Endothelial cell of umbilical vein (primary cell): ENCODE results near the gene RHOV. TPM values are rescaled to one million over a fixed set of nuclear protein-coding genes. Genes with fewer than 3 reads are reported as not detected.

Experiments used
- BruUV-seq: library from RNA; stranded (reverse); fragments of 400-500 nt; replicated peaks from 2 replicates; lab custom pipeline; 2021; lab: Mats Ljungman, UMichigan
- CTCF ChIA-PET: fragments of 300-600, 350-600 bp; sonication (Branson Sonifier 250); formaldehyde crosslinking; loops from one replicate; lab custom pipeline; 2021; ENCODE audit warnings: antibody characterized with exemption, inconsistent platforms; lab: Charles Lee
- POLR2A ChIA-PET: fragments of 300-600, 350-600 bp; sonication (Branson Sonifier 250); formaldehyde crosslinking; loops from one replicate; lab custom pipeline; 2021; ENCODE audit warnings: antibody characterized with exemption, inconsistent platforms; lab: Charles Lee
- DNase-seq: peaks from one replicate; pipeline ENCODE4 v3.0.0-alpha.2; 2011; ENCODE audit warnings: low read depth, low spot score
- FAIRE-seq: peaks from 2 replicates; lab custom pipeline; 2011; peaks lifted over from hg19 to GRCh38; lab: Jason Lieb, UNC
- H2AFZ ChIP-seq: 2 replicates; pipeline ENCODE4 v1.6.0; 2012; ENCODE audit warnings: low read depth, low read length, control low read depth, inconsistent platforms
- H3K27ac ChIP-seq: 2 replicates; pipeline ENCODE4 v1.5.1; 2011; ENCODE audit warnings: low read depth, mild to moderate bottlenecking, control low read depth, low read length, moderate library complexity; ENCODE audit not compliant: insufficient read depth
- H3K27me3 ChIP-seq, 2 experiments: 2 replicates each; pipeline versions ENCODE4 v1.6.0 to v1.6.1; 2011; ENCODE audit warnings: low read length in 2 of 2, mixed read lengths in 1 of 2; ENCODE audit not compliant: control insufficient read depth in 2 of 2, insufficient read depth in 2 of 2
- H3K36me3 ChIP-seq, 2 experiments: 2 replicates in 1 of 2; 3 replicates in 1 of 2; pipeline ENCODE4 v1.5.1; 2011; ENCODE audit warnings: low read length in 2 of 2, mild to moderate bottlenecking in 1 of 2, moderate library complexity in 1 of 2; ENCODE audit not compliant: control insufficient read depth in 2 of 2, insufficient read depth in 2 of 2; ENCODE audit errors: extremely low read depth in 1 of 2
- H3K4me1 ChIP-seq: 3 replicates; pipeline ENCODE4 v1.5.1; 2011; ENCODE audit warnings: mild to moderate bottlenecking, low read length; ENCODE audit not compliant: control insufficient read depth, insufficient read depth; ENCODE audit errors: extremely low read depth
- H3K4me2 ChIP-seq: 2 replicates; pipeline ENCODE4 v1.6.1; 2011; ENCODE audit warnings: low read length, control low read depth, mixed read lengths; ENCODE audit not compliant: insufficient read depth
- H3K4me3 ChIP-seq, 3 experiments: fragments of 200-600 bp in 1 of 3; sonication (generic), shearing (Covaris generic) in 1 of 3; replicated peaks in 1 of 3; 2 replicates each; pipeline ENCODE4 v1.5.1; 2011 to 2016; ENCODE audit warnings: control low read depth in 3 of 3, low read length in 3 of 3, mild to moderate bottlenecking in 2 of 3, inconsistent platforms in 1 of 3, low read depth in 1 of 3, moderate library complexity in 1 of 3; ENCODE audit not compliant: insufficient read depth in 1 of 3
- H3K79me2 ChIP-seq: 2 replicates; pipeline ENCODE4 v1.6.0; 2012; ENCODE audit warnings: low read length, inconsistent platforms; ENCODE audit not compliant: control insufficient read depth, insufficient read depth
- H3K9ac ChIP-seq: replicated peaks from 2 replicates; pipeline ENCODE3; 2011; ENCODE audit warnings: low read length, control low read depth; ENCODE audit not compliant: insufficient read depth; ENCODE audit errors: extremely low read depth
- H3K9me1 ChIP-seq: replicated peaks from 3 replicates; pipeline ENCODE4 v1.6.0; 2011; ENCODE audit warnings: mild to moderate bottlenecking, low read length; ENCODE audit not compliant: control insufficient read depth, insufficient read depth; ENCODE audit errors: extremely low read depth
- H3K9me3 ChIP-seq: replicated peaks from 2 replicates; pipeline ENCODE4 v1.5.1; 2012; ENCODE audit warnings: low read length, inconsistent platforms; ENCODE audit not compliant: control insufficient read depth, insufficient read depth
- H4K20me1 ChIP-seq: replicated peaks from 2 replicates; pipeline ENCODE3; 2011; ENCODE audit warnings: mild to moderate bottlenecking, low read length; ENCODE audit not compliant: control insufficient read depth, insufficient read depth; ENCODE audit errors: extremely low read depth
- EZH2 ChIP-seq: IDR thresholded peaks from 2 replicates; pipeline ENCODE4 v1.6.1; 2012; ENCODE audit warnings: borderline replicate concordance, low read depth, mild to moderate bottlenecking, moderate library complexity, low read length, inconsistent platforms; ENCODE audit not compliant: severe bottlenecking
- FOS ChIP-seq: IDR thresholded peaks from 2 replicates; pipeline ENCODE4 v1.6.1; 2011; ENCODE audit warnings: mild to moderate bottlenecking, low read length, moderate library complexity, borderline replicate concordance; ENCODE audit not compliant: insufficient read depth
- GATA2 ChIP-seq: IDR thresholded peaks from 2 replicates; pipeline ENCODE4 v1.7.0; 2011; ENCODE audit warnings: low read depth, mild to moderate bottlenecking, moderate library complexity, mixed read lengths, low read length; ENCODE audit not compliant: insufficient read length, insufficient read depth
- JUN ChIP-seq: IDR thresholded peaks from 2 replicates; pipeline ENCODE4 v1.6.1; 2011; ENCODE audit warnings: borderline replicate concordance, low read depth; ENCODE audit not compliant: insufficient read length, insufficient read depth
- MYC ChIP-seq: IDR thresholded peaks from one replicate; pipeline ENCODE4 v1.6.1; 2011; ENCODE audit warnings: mild to moderate bottlenecking, low read depth, low read length
- POLR2A ChIP-seq: IDR thresholded peaks from 2 replicates; pipeline ENCODE4 v1.6.1; 2012; ENCODE audit warnings: low read depth, mild to moderate bottlenecking, control low read depth, low read length
- POLR2AphosphoS5 ChIP-seq: IDR thresholded peaks from 2 replicates; pipeline ENCODE4 v1.6.1; 2012; ENCODE audit warnings: low read depth, mild to moderate bottlenecking, control low read depth, low read length, moderate library complexity; ENCODE audit not compliant: insufficient read depth
- dilution Hi-C: fragments of 300-500 bp; cut with MboI; formaldehyde crosslinking; loops from one replicate; pipeline ENCODE4 v1.15.0; 2019; ENCODE audit warnings: low sequenced_read_pairs; ENCODE audit not compliant: extremely low pct_ligation_motif_present
- intact Hi-C: fragments of 100-400 bp; cut with micrococcal nuclease; formaldehyde crosslinking; loops from one replicate; pipeline ENCODE4 v1.10.0; 2022
- polyA plus RNA-seq, 4 experiments: library from polyadenylated mRNA; depleted of rRNA in 3 of 4; stranded (reverse) in 3 of 4; unstranded in 1 of 4; fragments of >200 nt; gene quantifications; 2 replicates each; pipeline versions ENCODE4 v1.2.1 to v1.2.3, GENCODE V29; 2011 to 2012; ENCODE audit warnings: missing spikeins in 1 of 4
- total RNA-seq: library from RNA; stranded (reverse); gene quantifications from 2 replicates; pipeline ENCODE4 v1.2.3, GENCODE V29; 2021
- TF ChIP-seq, protein P1 (sequence below), 2 donors: IDR thresholded peaks; 1 replicate in 1 of 2; 2 replicates in 1 of 2; pipeline ENCODE4 v1.5.1; 2011; ENCODE audit warnings: low read length in 2 of 2, mild to moderate bottlenecking in 2 of 2, moderate library complexity in 2 of 2, control low read depth in 1 of 2, inconsistent platforms in 1 of 2, low read depth in 1 of 2; ENCODE audit not compliant: insufficient read depth in 1 of 2; ENCODE audit errors: extremely low read depth in 1 of 2
- TF ChIP-seq, protein P2 (sequence below): IDR thresholded peaks from 2 replicates; pipeline ENCODE4 v1.6.1; 2011; ENCODE audit not compliant: insufficient read depth, insufficient read length

Gene RHOV
- total and polyA plus RNA-seq, 2 donors (not counting 3 experiments of a cell fraction or from before 2014, with no cell fraction given), result 0.15 to 0.20 TPM

DNA sequence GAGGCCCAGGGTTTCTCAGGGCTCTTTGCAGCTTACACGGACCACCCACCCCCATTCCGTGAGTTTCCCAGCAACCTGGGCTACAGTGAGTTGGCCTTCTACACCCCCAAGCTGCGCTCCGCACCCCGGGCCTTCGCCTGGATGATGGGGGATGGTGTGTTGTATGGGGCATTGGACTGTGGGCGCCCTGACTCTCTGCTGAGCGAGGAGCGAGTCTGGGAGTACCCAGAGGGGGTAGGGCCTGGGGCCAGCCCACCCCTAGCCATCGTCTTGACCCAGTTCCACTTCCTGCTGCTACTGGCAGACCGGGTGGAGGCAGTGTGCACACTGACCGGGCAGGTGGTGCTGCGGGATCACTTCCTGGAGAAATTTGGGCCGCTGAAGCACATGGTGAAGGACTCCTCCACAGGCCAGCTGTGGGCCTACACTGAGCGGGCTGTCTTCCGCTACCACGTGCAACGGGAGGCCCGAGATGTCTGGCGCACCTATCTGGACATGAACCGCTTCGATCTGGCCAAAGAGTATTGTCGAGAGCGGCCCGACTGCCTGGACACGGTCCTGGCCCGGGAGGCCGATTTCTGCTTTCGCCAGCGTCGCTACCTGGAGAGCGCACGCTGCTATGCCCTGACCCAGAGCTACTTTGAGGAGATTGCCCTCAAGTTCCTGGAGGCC is 25.6 kb upstream of the RHOV start:
- no peaks in the 10 kb centered on the region for H4K20me1 ChIP-seq
- no peaks in the 10 kb centered on the region for H3K27me3 ChIP-seq
- FAIRE-seq, result no peak
- no peak overlapping the region for H2AFZ ChIP-seq
- peaks cover 11% of the 10 kb centered on the region for H3K4me1 ChIP-seq
- peaks cover 25% of the 10 kb centered on the region for H3K79me2 ChIP-seq
- ChIA-PET POLR2A (no interaction called here), CTCF (interaction anchor here (1.0 to 2.0 kb wide), 6 partner anchors 31 to 286 kb away, joined by 3 to 8 read pairs (median 4); no protein-coding TSS in a partner anchor)
- no peak overlapping the region for H3K4me2 ChIP-seq
- peaks cover 8 to 41% of the 10 kb centered on the region in 2 experiments for H3K36me3 ChIP-seq
- no TSS peak for BruUV-seq
- no peak overlapping the region for H3K9ac ChIP-seq
- no peak overlapping the region for H3K27ac ChIP-seq
- no peak overlapping the region for H3K4me3 ChIP-seq
- intact Hi-C loops (loop anchor here (10.0 kb wide), 1 partner anchor 335 kb away; the partner anchor contains the start of genes CCDC32 and RPUSD2), dilution Hi-C loops (loop anchor here (10.0 kb wide), 1 partner anchor 115 kb away; no protein-coding TSS in a partner anchor)
- no peak for DNase-seq
- H3K9me1 ChIP-seq, result no peaks in the 10 kb centered on the region
- TF ChIP-seq GATA2 (no peak), FOS (no peak), JUN (no peak), EZH2 (no peak), POLR2AphosphoS5 (no peak), POLR2A (no peak), MYC (no peak)
- TF ChIP-seq, protein P1, sequence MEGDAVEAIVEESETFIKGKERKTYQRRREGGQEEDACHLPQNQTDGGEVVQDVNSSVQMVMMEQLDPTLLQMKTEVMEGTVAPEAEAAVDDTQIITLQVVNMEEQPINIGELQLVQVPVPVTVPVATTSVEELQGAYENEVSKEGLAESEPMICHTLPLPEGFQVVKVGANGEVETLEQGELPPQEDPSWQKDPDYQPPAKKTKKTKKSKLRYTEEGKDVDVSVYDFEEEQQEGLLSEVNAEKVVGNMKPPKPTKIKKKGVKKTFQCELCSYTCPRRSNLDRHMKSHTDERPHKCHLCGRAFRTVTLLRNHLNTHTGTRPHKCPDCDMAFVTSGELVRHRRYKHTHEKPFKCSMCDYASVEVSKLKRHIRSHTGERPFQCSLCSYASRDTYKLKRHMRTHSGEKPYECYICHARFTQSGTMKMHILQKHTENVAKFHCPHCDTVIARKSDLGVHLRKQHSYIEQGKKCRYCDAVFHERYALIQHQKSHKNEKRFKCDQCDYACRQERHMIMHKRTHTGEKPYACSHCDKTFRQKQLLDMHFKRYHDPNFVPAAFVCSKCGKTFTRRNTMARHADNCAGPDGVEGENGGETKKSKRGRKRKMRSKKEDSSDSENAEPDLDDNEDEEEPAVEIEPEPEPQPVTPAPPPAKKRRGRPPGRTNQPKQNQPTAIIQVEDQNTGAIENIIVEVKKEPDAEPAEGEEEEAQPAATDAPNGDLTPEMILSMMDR (IDR thresholded peaks at IDR 0.05; ENCODE audit: extremely low read depth in 1 of 2, insufficient read depth in 1 of 2, low read depth in 1 of 2, low read length in 2 of 2), result no peak
- TF ChIP-seq, protein P2, sequence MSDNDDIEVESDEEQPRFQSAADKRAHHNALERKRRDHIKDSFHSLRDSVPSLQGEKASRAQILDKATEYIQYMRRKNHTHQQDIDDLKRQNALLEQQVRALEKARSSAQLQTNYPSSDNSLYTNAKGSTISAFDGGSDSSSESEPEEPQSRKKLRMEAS, result no peak
- H3K9me3 ChIP-seq, result no peaks in the 10 kb centered on the region
